Brain microvascular endothelial cell (primary cell): ENCODE results near the gene DERL3.

Experiments
- DNase-seq: peaks from one replicate; pipeline ENCODE4 v3.0.0-alpha.2; 2020
- H3K27ac ChIP-seq: fragments of 250-450 bp; sonication (Bioruptor Pico); 2 replicates; pipeline ENCODE4 v1.5.1; 2020; ENCODE audit warnings: mild to moderate bottlenecking, moderate library complexity
- H3K27me3 ChIP-seq: fragments of 250-450 bp; sonication (Bioruptor Pico); replicated peaks from 2 replicates; pipeline ENCODE4 v1.5.1; 2020; ENCODE audit warnings: mild to moderate bottlenecking
- H3K36me3 ChIP-seq: fragments of 250-450 bp; sonication (Bioruptor Pico); replicated peaks from 2 replicates; pipeline ENCODE4 v1.5.1; 2020; ENCODE audit warnings: mild to moderate bottlenecking
- H3K4me3 ChIP-seq: 2 replicates; pipeline ENCODE4 v1.5.1; 2011; ENCODE audit warnings: low read depth, mild to moderate bottlenecking, control low read depth, low read length, moderate library complexity
- CTCF ChIP-seq: IDR thresholded peaks from 2 replicates; pipeline ENCODE4 v1.5.1; 2011; ENCODE audit warnings: low read depth, mild to moderate bottlenecking, moderate library complexity, low read length, control low read depth, inconsistent platforms; ENCODE audit errors: missing control alignments
- in situ Hi-C: cut with HindIII; loops from 2 replicates; pipeline ENCODE4 v1.10.0; 2017; ENCODE audit warnings: low sequenced_read_pairs, low pct_ligation_motif_present

The DERL3 gene

GRCh38 chr22:23838681-23839468, at the start of gene DERL3:
Gene DERL3 (minus strand): TSS chr22:23839006. CDS start chr22:23838987, 19 bp downstream.
- no peak for TF ChIP-seq CTCF
- peak; percentile 99 for DNase-seq
- H3K4me3 ChIP-seq, result peak within 1 kb of the TSS; percentile 52
- H3K27ac ChIP-seq, result no peak within 1 kb of the TSS
- peaks cover 12% of the 10 kb centered on the region for H3K36me3 ChIP-seq
- H3K27me3 ChIP-seq, result no peaks in the 10 kb centered on the region
- in situ Hi-C loops, result no loop called here

GRCh38 chr22:23884140-23884539, 45.3 kb upstream of the DERL3 start:
- no peak for TF ChIP-seq CTCF
- H3K4me3 ChIP-seq, result no peak overlapping the region
- DNase-seq, result no peak
- H3K36me3 ChIP-seq, result no peaks in the 10 kb centered on the region
- in situ Hi-C loops, result no loop called here
- no peak overlapping the region for H3K27ac ChIP-seq
- no peaks in the 10 kb centered on the region for H3K27me3 ChIP-seq

- no peaks in the 10 kb centered on the region for H3K27me3 ChIP-seq
- H3K36me3 ChIP-seq, result no peaks in the 10 kb centered on the region
- no peak for TF ChIP-seq CTCF
- H3K4me3 ChIP-seq, result no peak overlapping the region
- in situ Hi-C loops, result no loop called here
- DNase-seq, result no peak
- H3K27ac ChIP-seq, result no peak overlapping the region
Observed at GRCh38 chr22:23883658-23884057, 44.9 kb upstream of the DERL3 start.

- DNase-seq, result no peak
- H3K27ac ChIP-seq, result no peak overlapping the region
- H3K36me3 ChIP-seq, result no peaks in the 10 kb centered on the region
- no peak overlapping the region for H3K4me3 ChIP-seq
- no peak for TF ChIP-seq CTCF
- in situ Hi-C loops, result no loop called here
- H3K27me3 ChIP-seq, result no peaks in the 10 kb centered on the region
Observed at GRCh38 chr22:23882370-23882769, 43.6 kb upstream of the DERL3 start.

GRCh38 chr22:23878219-23878618, 39.4 kb upstream of the DERL3 start:
- Histone ChIP-seq H3K36me3 (no peaks in the 10 kb centered on the region), H3K4me3 (no peak overlapping the region)
- in situ Hi-C loops, result no loop called here

More at GRCh38 chr22:23878219-23878618, 39.4 kb upstream of the DERL3 start:
- H3K27me3 ChIP-seq, result no peaks in the 10 kb centered on the region
- TF ChIP-seq CTCF, result no peak
- no peak overlapping the region for H3K27ac ChIP-seq
- no peak for DNase-seq
